Urinary bladder (tissue), 4 donors: ENCODE data around the gene ACBD4. TPM values are rescaled to one million over a fixed set of nuclear protein-coding genes. Genes with fewer than 3 reads are reported as not detected.

Source experiments
- DNase-seq: peaks from one replicate; pipeline ENCODE4 v3.0.0-alpha.2; 2015; ENCODE audit errors: extremely low spot score
- H3K27ac ChIP-seq: one replicate; pipeline ENCODE4 v1.5.1; 2013; ENCODE audit warnings: low read depth, mild to moderate bottlenecking, moderate library complexity
- H3K36me3 ChIP-seq: one replicate; pipeline ENCODE4 v1.6.1; 2013; ENCODE audit warnings: mild to moderate bottlenecking, moderate library complexity; ENCODE audit not compliant: insufficient read depth
- H3K4me1 ChIP-seq: one replicate; pipeline ENCODE4 v1.6.1; 2013; ENCODE audit warnings: mild to moderate bottlenecking, moderate library complexity; ENCODE audit not compliant: insufficient read depth
- H3K4me3 ChIP-seq: one replicate; pipeline ENCODE4 v1.5.1; 2013; ENCODE audit warnings: low read depth, low read length
- WGBS: extraction: QIAGEN DNeasy Blood & Tissue Kit; methylation state at CpG from one replicate; pipeline ENCODE4 v1.1.7; 2013; 5-methylcytosine and 5-hydroxymethylcytosine counted together
- polyA plus RNA-seq: library from polyadenylated mRNA; stranded (reverse); fragments of 200-250 nt; gene quantifications from one replicate; pipeline ENCODE4 v1.2.3, GENCODE V29; 2013
- total RNA-seq: library from RNA; depleted of rRNA; stranded (reverse); fragments of >200 nt; gene quantifications from one replicate; pipeline ENCODE4 v1.2.3, GENCODE V29; 2014
- donor health status: healthy with polysubstance abuse.
- donor health status: healthy.

ACBD4 gene
- total and polyA plus RNA-seq, 2 donors = 4.5 to 18.2 TPM

- H3K4me1 ChIP-seq = no peaks in the 10 kb centered on the region
- no peak for DNase-seq
- no peak overlapping the region for H3K27ac ChIP-seq
- peaks cover 7% of the 10 kb centered on the region for H3K36me3 ChIP-seq
- H3K4me3 ChIP-seq = no peak overlapping the region
- WGBS = 55% methylated on average over 9 of the region's 9 CpGs
These were observed 27.4 kb upstream of the ACBD4 start for GRCh38 chr17:45108051-45108450.

- WGBS = 68% methylated on average over 12 of the region's 12 CpGs
- Histone ChIP-seq H3K4me1 (no peaks in the 10 kb centered on the region), H3K4me3 (no peak overlapping the region), H3K36me3 (peaks cover 3% of the 10 kb centered on the region), H3K27ac (no peak overlapping the region)
- no peak for DNase-seq
These were observed 26.6 kb upstream of the ACBD4 start for GRCh38 chr17:45108595-45109521.

- no peaks in the 10 kb centered on the region for H3K36me3 ChIP-seq
- H3K4me3 ChIP-seq = no peak overlapping the region
- WGBS = 72% methylated on average over 16 of the region's 16 CpGs
- H3K4me1 ChIP-seq = no peaks in the 10 kb centered on the region
- H3K27ac ChIP-seq = no peak overlapping the region
- DNase-seq = no peak
These were observed 24.5 kb upstream of the ACBD4 start for GRCh38 chr17:45110676-45111611.

GRCh38 chr17:45111850-45112249 is 23.6 kb upstream of the ACBD4 start:
- H3K4me3 ChIP-seq = no peak overlapping the region
- 89% methylated on average over 11 of the region's 11 CpGs for WGBS
- no peak overlapping the region for H3K27ac ChIP-seq
- H3K36me3 ChIP-seq = no peaks in the 10 kb centered on the region
- H3K4me1 ChIP-seq = no peaks in the 10 kb centered on the region
- DNase-seq = no peak

GRCh38 chr17:45112559-45113423 is 22.7 kb upstream of the ACBD4 start:
- no peaks in the 10 kb centered on the region for H3K36me3 ChIP-seq
- WGBS = 94% methylated on average over 23 of the region's 23 CpGs

GRCh38 chr17:45113424-45113754 is 22.1 kb upstream of the ACBD4 start:
- H3K36me3 ChIP-seq = no peaks in the 10 kb centered on the region
- no peak for DNase-seq
- H3K4me3 ChIP-seq = no peak overlapping the region
- WGBS = 88% methylated on average over 9 of the region's 9 CpGs
- no peak overlapping the region for H3K27ac ChIP-seq
- H3K4me1 ChIP-seq = no peaks in the 10 kb centered on the region

More at GRCh38 chr17:45112559-45113423, 22.7 kb upstream of the ACBD4 start:
- Histone ChIP-seq H3K27ac (no peak overlapping the region), H3K4me1 (no peaks in the 10 kb centered on the region), H3K4me3 (no peak overlapping the region)
- no peak for DNase-seq

GRCh38 chr17:45114117-45114932 is 21.2 kb upstream of the ACBD4 start:
- no peaks in the 10 kb centered on the region for H3K36me3 ChIP-seq
- no peak overlapping the region for H3K27ac ChIP-seq
- H3K4me3 ChIP-seq = no peak overlapping the region
- 87% methylated on average over 19 of the region's 19 CpGs for WGBS
- no peak for DNase-seq
- H3K4me1 ChIP-seq = no peaks in the 10 kb centered on the region

GRCh38 chr17:45115015-45115625 is 20.4 kb upstream of the ACBD4 start:
- Histone ChIP-seq H3K27ac (no peak overlapping the region), H3K4me3 (no peak overlapping the region), H3K4me1 (no peaks in the 10 kb centered on the region), H3K36me3 (no peaks in the 10 kb centered on the region)
- DNase-seq = no peak
- 83% methylated on average over 26 of the region's 26 CpGs for WGBS

- Histone ChIP-seq H3K4me3 (no peak overlapping the region), H3K27ac (no peak overlapping the region), H3K36me3 (no peaks in the 10 kb centered on the region), H3K4me1 (no peaks in the 10 kb centered on the region)
- WGBS = 80% methylated on average over 11 of the region's 11 CpGs
- no peak for DNase-seq
These were observed 19.6 kb upstream of the ACBD4 start for GRCh38 chr17:45115871-45116270.

- no peaks in the 10 kb centered on the region for H3K4me1 ChIP-seq
- H3K36me3 ChIP-seq = no peaks in the 10 kb centered on the region
- H3K4me3 ChIP-seq = no peak overlapping the region
- no peak overlapping the region for H3K27ac ChIP-seq
- DNase-seq = no peak
- WGBS = 88% methylated on average over 10 of the region's 10 CpGs
These were observed 19.0 kb upstream of the ACBD4 start for GRCh38 chr17:45116434-45117016.

- DNase-seq = no peak
- Histone ChIP-seq H3K36me3 (no peaks in the 10 kb centered on the region), H3K4me3 (no peak overlapping the region), H3K4me1 (no peaks in the 10 kb centered on the region), H3K27ac (no peak overlapping the region)
- WGBS = 95% methylated on average over 4 of the region's 4 CpGs
These were observed 18.2 kb upstream of the ACBD4 start for GRCh38 chr17:45117334-45117733.
